ENCODE measurements around the gene PTH2. TPM values are rescaled to one million over a fixed set of nuclear protein-coding genes. Genes with fewer than 3 reads are reported as not detected.

PTH2 gene
- total RNA-seq, 4 donors from 2014 or later: not detected

DNA sequence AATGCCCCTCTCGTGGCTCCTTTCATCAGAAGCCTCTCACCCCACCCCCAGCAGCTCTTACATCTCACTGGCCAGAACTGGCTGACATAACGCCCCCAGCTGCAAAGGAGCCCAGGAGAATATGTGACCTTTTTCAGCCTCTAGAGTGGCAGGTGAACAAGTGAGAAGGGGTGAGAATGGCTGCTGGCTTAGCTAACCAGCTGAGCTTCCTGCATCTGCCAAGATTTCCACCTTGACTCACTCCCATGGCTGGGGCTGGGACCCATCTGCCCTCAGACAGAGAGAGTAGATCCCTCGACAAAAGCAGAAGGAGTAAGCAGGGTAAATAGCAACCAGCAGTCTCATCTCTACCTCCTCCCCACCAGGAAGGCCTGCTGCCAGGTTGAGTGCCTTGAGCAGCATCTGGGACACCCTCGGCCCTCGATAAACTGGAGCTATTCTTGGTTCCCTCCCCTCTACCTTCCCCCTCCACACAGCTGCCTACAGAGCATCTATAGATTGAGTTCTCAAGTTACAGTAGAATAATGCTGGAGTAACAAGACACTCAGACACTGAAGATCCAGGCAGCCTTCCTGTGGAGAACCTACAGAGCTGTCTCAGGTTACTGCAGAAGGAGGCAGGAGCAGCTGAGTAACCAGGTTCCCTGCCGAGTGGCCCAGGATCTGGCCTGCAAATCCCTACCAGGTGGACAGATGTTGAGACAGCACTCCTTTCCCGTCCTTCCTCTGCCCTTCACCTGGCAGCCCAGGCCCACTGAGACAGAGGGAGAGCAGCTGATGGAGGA lies 19.6 kb downstream of the PTH2 start:
- H3K27me3 ChIP-seq: no peaks in the 10 kb centered on the region
- no peaks in the 10 kb centered on the region for H3K36me3 ChIP-seq
- H3K4me3 ChIP-seq: no peak overlapping the region
- H3K4me1 ChIP-seq: no peaks in the 10 kb centered on the region
- TF ChIP-seq POLR2A (IDR thresholded peaks at IDR 0.05) (no peak), EP300 (IDR thresholded peaks at IDR 0.05) (no peak)
- TF ChIP-seq, protein P1, sequence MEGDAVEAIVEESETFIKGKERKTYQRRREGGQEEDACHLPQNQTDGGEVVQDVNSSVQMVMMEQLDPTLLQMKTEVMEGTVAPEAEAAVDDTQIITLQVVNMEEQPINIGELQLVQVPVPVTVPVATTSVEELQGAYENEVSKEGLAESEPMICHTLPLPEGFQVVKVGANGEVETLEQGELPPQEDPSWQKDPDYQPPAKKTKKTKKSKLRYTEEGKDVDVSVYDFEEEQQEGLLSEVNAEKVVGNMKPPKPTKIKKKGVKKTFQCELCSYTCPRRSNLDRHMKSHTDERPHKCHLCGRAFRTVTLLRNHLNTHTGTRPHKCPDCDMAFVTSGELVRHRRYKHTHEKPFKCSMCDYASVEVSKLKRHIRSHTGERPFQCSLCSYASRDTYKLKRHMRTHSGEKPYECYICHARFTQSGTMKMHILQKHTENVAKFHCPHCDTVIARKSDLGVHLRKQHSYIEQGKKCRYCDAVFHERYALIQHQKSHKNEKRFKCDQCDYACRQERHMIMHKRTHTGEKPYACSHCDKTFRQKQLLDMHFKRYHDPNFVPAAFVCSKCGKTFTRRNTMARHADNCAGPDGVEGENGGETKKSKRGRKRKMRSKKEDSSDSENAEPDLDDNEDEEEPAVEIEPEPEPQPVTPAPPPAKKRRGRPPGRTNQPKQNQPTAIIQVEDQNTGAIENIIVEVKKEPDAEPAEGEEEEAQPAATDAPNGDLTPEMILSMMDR (IDR thresholded peaks at IDR 0.05): no peak
- H3K9me3 ChIP-seq: no peaks in the 10 kb centered on the region
- DNase-seq (ENCODE audit: low spot score in 2 of 2): no peak
- 48 to 51% methylated on average over 7 of the region's 7 CpGs for WGBS, 2 donors
- H3K27ac ChIP-seq: no peak overlapping the region

DNA sequence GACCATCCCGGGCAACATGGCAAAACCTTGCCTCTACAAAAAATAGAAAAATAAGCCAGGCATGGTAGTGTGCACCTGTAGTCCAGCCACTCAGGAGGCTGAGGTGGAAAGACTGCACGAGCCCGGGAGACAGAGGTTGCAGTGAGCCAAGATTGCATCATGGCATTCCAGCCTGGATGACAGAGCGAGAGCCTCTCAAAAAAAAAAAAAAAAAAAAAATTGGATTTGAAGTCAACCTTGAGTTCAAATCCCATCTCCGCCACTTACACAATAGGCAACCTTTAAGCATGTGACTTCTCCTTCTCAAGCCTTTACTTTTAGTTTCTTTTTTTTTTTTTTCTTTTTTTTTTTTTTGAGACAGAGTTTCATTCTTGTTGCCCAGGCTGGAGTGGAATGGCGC lies 23.2 kb downstream of the PTH2 start:
- H3K27ac ChIP-seq: no peak overlapping the region
- TF ChIP-seq POLR2A (IDR thresholded peaks at IDR 0.05): no peak
- TF ChIP-seq, protein P1 (IDR thresholded peaks at IDR 0.05): no peak
- no peak for TF ChIP-seq EP300 (IDR thresholded peaks at IDR 0.05)
- 86 to 88% methylated on average over 6 of the region's 6 CpGs for WGBS, 2 donors
- H3K4me1 ChIP-seq: no peaks in the 10 kb centered on the region
- H3K36me3 ChIP-seq: no peaks in the 10 kb centered on the region
- H3K9me3 ChIP-seq: no peaks in the 10 kb centered on the region
- no peak overlapping the region for H3K4me3 ChIP-seq
- no peak for DNase-seq (ENCODE audit: low spot score in 2 of 2)
- no peaks in the 10 kb centered on the region for H3K27me3 ChIP-seq

DNA sequence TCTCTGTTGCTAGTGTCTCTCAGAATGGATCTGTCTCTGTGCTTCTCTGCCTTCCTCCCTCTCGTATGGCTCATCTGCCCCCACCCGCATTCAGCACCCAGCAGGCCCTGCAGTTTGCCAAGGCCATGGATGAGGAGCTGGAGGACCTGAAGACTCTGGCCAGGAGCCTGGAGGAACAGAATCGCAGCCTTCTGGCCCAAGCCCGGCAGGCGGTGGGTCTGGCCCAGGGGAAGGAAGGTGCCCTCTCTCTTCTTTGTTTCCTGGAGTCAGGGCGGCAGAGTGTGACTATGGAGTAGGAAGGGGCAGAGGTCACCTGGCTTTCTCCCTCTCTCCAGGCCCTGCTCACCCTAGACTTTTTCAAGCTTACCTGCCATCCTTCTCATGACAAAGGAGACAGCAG lies 24.3 kb downstream of the PTH2 start:
- no peaks in the 10 kb centered on the region for H3K9me3 ChIP-seq
- H3K27me3 ChIP-seq: peaks cover 0 to 11% of the 10 kb centered on the region in 2 donors
- WGBS, 2 donors: 76 to 79% methylated on average over 6 of the region's 6 CpGs
- TF ChIP-seq, protein P1 (IDR thresholded peaks at IDR 0.05): no peak
- TF ChIP-seq EP300 (IDR thresholded peaks at IDR 0.05) (no peak), POLR2A (IDR thresholded peaks at IDR 0.05) (no peak)
- H3K4me1 ChIP-seq: no peaks in the 10 kb centered on the region
- H3K36me3 ChIP-seq: no peaks in the 10 kb centered on the region
- no peak overlapping the region for H3K27ac ChIP-seq
- H3K4me3 ChIP-seq: no peak overlapping the region
- no peak for DNase-seq (ENCODE audit: low spot score in 2 of 2)

DNA sequence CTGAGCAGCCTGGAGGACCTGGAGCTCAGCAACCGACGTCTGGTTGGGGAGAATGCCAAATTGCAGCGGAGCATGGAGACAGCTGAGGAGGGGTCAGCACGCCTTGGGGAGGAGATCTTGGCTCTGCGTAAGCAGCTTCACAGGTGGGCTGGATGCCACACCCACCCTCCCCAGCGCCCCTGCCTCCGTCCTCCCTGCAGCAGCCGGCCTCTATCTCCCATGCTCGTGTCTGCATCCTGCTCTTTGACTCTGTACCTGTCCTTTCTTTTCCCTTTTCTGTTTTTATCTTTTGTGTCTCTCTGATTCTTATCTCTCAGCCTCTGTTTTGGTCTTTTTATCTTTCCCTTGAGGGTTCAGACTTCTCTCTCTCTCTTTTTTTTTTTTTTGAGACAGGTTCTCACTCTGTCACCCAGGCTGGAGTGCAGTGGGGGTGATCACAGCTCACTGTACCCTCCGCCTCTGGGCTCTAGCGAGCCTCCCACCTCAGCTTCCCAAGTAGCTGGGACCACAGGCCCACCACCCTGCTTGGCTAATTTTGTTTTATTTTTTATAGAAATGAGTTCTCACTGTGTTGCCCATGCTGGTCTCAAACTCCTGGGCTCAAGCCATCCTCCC lies 25.1 kb downstream of the PTH2 start:
- peaks cover 0 to 11% of the 10 kb centered on the region in 2 donors for H3K27me3 ChIP-seq
- H3K4me3 ChIP-seq: no peak overlapping the region
- no peaks in the 10 kb centered on the region for H3K36me3 ChIP-seq
- H3K27ac ChIP-seq: no peak overlapping the region
- WGBS, 2 donors: 56 to 65% methylated on average over 11 of the region's 11 CpGs
- no peak for DNase-seq (ENCODE audit: low spot score in 2 of 2)
- TF ChIP-seq, protein P1 (IDR thresholded peaks at IDR 0.05): no peak
- TF ChIP-seq EP300 (IDR thresholded peaks at IDR 0.05) (no peak), POLR2A (IDR thresholded peaks at IDR 0.05) (no peak)
- no peaks in the 10 kb centered on the region for H3K9me3 ChIP-seq
- no peaks in the 10 kb centered on the region for H3K4me1 ChIP-seq
